SJCRH30 (cell line): ENCODE data around the gene SC5D. TPM values are rescaled to one million over a fixed set of nuclear protein-coding genes. Genes with fewer than 3 reads are reported as not detected.

Experiments
- DNase-seq, 2 experiments: peaks; one replicate each; pipeline ENCODE4 v3.0.0-alpha.2; 2015 to 2020
- H3K27ac ChIP-seq: fragments of 250-450 bp; sonication (Bioruptor Pico); 2 replicates; pipeline ENCODE4 v1.5.1; 2020; ENCODE audit warnings: mild to moderate bottlenecking, moderate library complexity
- H3K27me3 ChIP-seq: fragments of 250-450 bp; sonication (Bioruptor Pico); 2 replicates; pipeline ENCODE4 v1.5.1; 2020; ENCODE audit warnings: mild to moderate bottlenecking, moderate library complexity
- H3K36me3 ChIP-seq: fragments of 250-450 bp; sonication (Bioruptor Pico); 2 replicates; pipeline ENCODE4 v1.5.1; 2020; ENCODE audit warnings: mild to moderate bottlenecking, moderate library complexity
- H3K4me1 ChIP-seq: fragments of 250-450 bp; sonication (Bioruptor Pico); 2 replicates; pipeline ENCODE4 v1.5.1; 2020; ENCODE audit warnings: mild to moderate bottlenecking, moderate library complexity
- H3K4me3 ChIP-seq: fragments of 250-450 bp; sonication (Bioruptor Pico); 2 replicates; pipeline ENCODE4 v1.5.1; 2020; ENCODE audit warnings: mild to moderate bottlenecking, moderate library complexity
- H3K9me3 ChIP-seq: fragments of 250-450 bp; sonication (Bioruptor Pico); replicated peaks from 2 replicates; pipeline ENCODE4 v1.5.1; 2020; ENCODE audit warnings: mild to moderate bottlenecking, moderate library complexity
- total RNA-seq: library from RNA; depleted of rRNA; stranded (reverse); fragments of >200 nt; shearing (Covaris generic); gene quantifications from 2 replicates; pipeline ENCODE4 v1.2.3, GENCODE V29; 2014

The SC5D gene
- total RNA-seq, 1 experiment from 2014 or later, result 39.5 TPM

GRCh38 chr11:121304759-121305158 lies 12.2 kb downstream of the SC5D start:
- Histone ChIP-seq H3K36me3 (peaks cover 13% of the 10 kb centered on the region), H3K4me1 (no peaks in the 10 kb centered on the region), H3K9me3 (no peaks in the 10 kb centered on the region), H3K27ac (no peak overlapping the region), H3K27me3 (no peaks in the 10 kb centered on the region), H3K4me3 (no peak overlapping the region)
- DNase-seq, result no peak

- Histone ChIP-seq H3K36me3 (peaks cover 13% of the 10 kb centered on the region), H3K4me1 (no peaks in the 10 kb centered on the region), H3K4me3 (no peak overlapping the region), H3K27me3 (no peaks in the 10 kb centered on the region), H3K27ac (no peak overlapping the region), H3K9me3 (no peaks in the 10 kb centered on the region)
- DNase-seq, result no peak
These were observed 16.2 kb downstream of the SC5D start for GRCh38 chr11:121308816-121309215.

GRCh38 chr11:121309688-121310087 lies 17.1 kb downstream of the SC5D start:
- Histone ChIP-seq H3K36me3 (peaks cover 12% of the 10 kb centered on the region), H3K27ac (no peak overlapping the region), H3K9me3 (no peaks in the 10 kb centered on the region), H3K4me1 (no peaks in the 10 kb centered on the region), H3K27me3 (no peaks in the 10 kb centered on the region), H3K4me3 (no peak overlapping the region)
- no peak for DNase-seq

DNA sequence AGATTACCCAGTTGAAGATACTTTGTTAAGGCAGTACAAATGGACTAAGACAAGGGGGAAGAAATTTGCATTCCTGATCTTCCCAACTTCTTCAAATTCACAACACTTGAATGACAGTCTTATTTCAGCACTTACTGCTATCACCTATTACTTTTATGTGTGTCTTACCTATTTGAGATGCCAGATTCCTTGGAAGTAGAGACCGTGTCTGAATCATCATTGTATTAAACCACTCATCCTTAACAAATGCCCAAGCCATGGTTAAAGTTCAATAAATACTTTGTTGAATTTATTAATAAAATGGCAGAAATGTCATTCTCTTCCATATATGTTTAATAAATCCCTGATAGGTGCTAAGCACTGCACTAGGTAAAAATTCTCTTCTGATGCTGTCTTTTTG lies 18.3 kb downstream of the SC5D start:
- H3K4me3 ChIP-seq, result no peak overlapping the region
- DNase-seq, result no peak
- no peak overlapping the region for H3K27ac ChIP-seq
- no peaks in the 10 kb centered on the region for H3K27me3 ChIP-seq
- no peaks in the 10 kb centered on the region for H3K4me1 ChIP-seq
- H3K36me3 ChIP-seq, result peaks cover 6% of the 10 kb centered on the region
- no peaks in the 10 kb centered on the region for H3K9me3 ChIP-seq

GRCh38 chr11:121311373-121311772 lies 18.8 kb downstream of the SC5D start:
- Histone ChIP-seq H3K4me3 (no peak overlapping the region), H3K9me3 (no peaks in the 10 kb centered on the region), H3K27me3 (no peaks in the 10 kb centered on the region), H3K27ac (no peak overlapping the region), H3K4me1 (no peaks in the 10 kb centered on the region), H3K36me3 (peaks cover 6% of the 10 kb centered on the region)
- DNase-seq, result no peak

DNA sequence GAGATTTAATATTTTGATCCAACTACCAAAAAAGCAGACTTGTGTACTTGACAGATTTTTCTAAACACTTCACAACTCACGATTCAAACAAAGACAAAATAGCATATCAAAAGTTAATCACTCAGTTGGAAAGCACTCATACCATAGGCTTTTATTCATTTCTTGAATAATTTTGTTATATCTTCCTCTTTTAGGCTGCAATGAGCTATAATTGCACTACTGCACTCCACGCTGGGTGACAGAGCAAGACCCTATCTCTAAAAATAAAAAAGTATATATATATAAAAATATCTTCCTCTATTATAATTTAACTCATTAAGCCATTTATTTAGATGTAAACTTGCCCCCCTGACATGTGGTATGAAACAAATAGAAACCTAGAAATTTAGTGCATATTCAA lies 19.9 kb downstream of the SC5D start:
- H3K27me3 ChIP-seq, result no peaks in the 10 kb centered on the region
- no peak overlapping the region for H3K27ac ChIP-seq
- no peaks in the 10 kb centered on the region for H3K4me1 ChIP-seq
- no peak for DNase-seq
- no peak overlapping the region for H3K4me3 ChIP-seq
- no peaks in the 10 kb centered on the region for H3K9me3 ChIP-seq
- H3K36me3 ChIP-seq, result peaks cover 5% of the 10 kb centered on the region

DNA sequence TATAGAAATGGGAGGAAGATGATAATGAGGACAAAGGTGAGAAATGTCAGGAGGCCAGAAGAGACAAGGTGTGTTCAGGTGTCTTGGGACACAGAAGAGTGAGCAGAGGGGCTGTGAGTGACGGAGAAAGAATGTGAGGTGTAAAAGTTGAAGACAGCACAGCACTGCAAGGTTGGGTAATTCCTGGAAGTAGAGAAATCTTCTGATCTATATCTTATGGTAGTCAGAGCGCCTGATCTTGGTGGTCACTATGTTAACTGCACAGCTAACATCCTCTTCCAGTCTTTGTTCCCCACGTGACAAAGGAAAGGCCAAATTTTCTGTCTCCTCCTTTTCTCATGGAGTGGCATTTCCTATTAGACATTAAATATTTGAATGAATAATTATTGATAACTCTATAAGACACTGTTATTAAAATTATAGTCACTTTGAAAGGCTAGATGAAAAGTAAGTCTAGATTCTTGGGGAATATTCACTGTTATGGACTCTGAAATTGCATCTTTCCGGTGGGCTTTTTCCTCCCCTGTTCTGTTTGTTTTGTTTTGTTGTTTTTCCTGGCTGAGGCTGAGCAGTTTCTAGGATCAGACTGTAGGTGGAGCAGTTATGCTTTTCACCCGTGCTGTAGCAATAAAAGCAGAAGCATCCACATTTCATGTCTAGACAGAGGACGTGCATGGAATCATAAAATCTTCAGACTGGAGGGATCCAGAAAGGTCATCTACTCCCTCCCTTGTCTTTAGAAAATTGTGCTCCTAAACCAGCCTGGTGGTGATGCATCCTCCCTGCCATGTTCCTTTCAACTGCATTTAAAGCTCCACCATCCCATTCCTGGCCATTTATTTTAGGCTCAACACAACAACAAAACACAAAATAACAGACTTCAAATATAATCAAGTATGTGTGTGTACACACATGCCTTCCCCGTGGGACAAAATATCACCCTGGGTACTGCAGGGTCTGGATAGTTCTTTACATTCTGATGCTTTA lies 26.6 kb downstream of the SC5D start:
- Histone ChIP-seq H3K9me3 (no peaks in the 10 kb centered on the region), H3K4me1 (no peaks in the 10 kb centered on the region), H3K27ac (no peak overlapping the region), H3K4me3 (no peak overlapping the region), H3K27me3 (no peaks in the 10 kb centered on the region), H3K36me3 (no peaks in the 10 kb centered on the region)
- peak; percentile 8 to 38 for DNase-seq

- no peak for DNase-seq
- H3K9me3 ChIP-seq, result no peaks in the 10 kb centered on the region
- H3K27ac ChIP-seq, result no peak overlapping the region
- H3K36me3 ChIP-seq, result no peaks in the 10 kb centered on the region
- H3K4me3 ChIP-seq, result no peak overlapping the region
- H3K27me3 ChIP-seq, result no peaks in the 10 kb centered on the region
- no peaks in the 10 kb centered on the region for H3K4me1 ChIP-seq
These were observed 29.2 kb downstream of the SC5D start for GRCh38 chr11:121321614-121322243.

DNA sequence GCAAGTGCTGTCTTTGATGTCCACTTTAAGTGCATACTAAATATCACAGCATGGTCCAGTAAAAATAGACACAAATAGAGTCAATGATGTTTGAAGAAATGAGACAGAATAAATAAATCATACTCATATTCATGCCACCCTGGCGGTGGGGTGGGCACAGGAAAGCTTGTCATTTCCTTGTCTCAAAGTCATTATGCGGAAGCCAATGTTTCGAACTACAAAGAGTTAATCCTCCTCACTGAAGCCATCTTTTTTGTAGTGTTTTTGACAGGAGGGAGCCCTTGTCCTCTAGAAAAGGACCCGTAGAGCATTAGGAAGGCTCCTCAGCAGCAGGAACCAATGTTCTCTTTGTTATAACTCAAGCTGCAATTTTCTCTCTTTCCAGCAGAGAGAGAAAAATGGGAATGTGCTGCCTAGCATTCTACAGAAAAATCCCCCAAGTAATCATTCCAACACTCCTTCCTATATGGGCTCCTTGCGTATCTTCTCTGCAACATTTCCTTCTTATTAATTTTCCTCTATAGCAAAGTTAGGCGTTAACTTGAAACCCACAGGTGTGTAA lies 30.6 kb downstream of the SC5D start:
- Histone ChIP-seq H3K27ac (no peak overlapping the region), H3K9me3 (no peaks in the 10 kb centered on the region), H3K4me3 (no peak overlapping the region), H3K4me1 (no peaks in the 10 kb centered on the region), H3K27me3 (no peaks in the 10 kb centered on the region), H3K36me3 (no peaks in the 10 kb centered on the region)
- no peak for DNase-seq

DNA sequence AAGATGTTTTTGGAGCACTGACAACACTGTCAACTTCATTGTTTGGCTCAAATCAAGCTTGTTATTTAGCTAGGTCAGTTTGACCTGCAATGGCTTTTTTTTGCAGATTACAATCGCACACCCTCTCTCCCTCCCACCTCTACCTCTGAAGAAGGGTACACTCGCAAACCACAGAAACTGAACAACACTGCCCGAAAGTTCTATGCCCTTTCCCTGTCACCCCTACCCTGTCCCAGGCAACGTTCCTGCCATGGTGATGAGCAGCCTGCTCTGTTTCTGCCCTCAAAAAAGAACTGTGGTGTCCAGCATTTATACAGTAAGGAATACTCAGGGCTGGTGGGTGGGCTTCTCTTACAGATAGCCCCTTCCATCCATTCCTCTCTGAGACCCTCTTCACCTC lies 33.7 kb downstream of the SC5D start:
- H3K9me3 ChIP-seq, result no peaks in the 10 kb centered on the region
- H3K4me1 ChIP-seq, result no peaks in the 10 kb centered on the region
- H3K27ac ChIP-seq, result no peak overlapping the region
- H3K36me3 ChIP-seq, result no peaks in the 10 kb centered on the region
- DNase-seq, result no peak
- H3K27me3 ChIP-seq, result no peaks in the 10 kb centered on the region
- H3K4me3 ChIP-seq, result no peak overlapping the region

- no peaks in the 10 kb centered on the region for H3K27me3 ChIP-seq
- no peak overlapping the region for H3K4me3 ChIP-seq
- H3K36me3 ChIP-seq, result no peaks in the 10 kb centered on the region
- no peaks in the 10 kb centered on the region for H3K4me1 ChIP-seq
- no peak overlapping the region for H3K27ac ChIP-seq
- DNase-seq, result no peak
- no peaks in the 10 kb centered on the region for H3K9me3 ChIP-seq
These were observed 35.0 kb downstream of the SC5D start for GRCh38 chr11:121327553-121327952.

DNA sequence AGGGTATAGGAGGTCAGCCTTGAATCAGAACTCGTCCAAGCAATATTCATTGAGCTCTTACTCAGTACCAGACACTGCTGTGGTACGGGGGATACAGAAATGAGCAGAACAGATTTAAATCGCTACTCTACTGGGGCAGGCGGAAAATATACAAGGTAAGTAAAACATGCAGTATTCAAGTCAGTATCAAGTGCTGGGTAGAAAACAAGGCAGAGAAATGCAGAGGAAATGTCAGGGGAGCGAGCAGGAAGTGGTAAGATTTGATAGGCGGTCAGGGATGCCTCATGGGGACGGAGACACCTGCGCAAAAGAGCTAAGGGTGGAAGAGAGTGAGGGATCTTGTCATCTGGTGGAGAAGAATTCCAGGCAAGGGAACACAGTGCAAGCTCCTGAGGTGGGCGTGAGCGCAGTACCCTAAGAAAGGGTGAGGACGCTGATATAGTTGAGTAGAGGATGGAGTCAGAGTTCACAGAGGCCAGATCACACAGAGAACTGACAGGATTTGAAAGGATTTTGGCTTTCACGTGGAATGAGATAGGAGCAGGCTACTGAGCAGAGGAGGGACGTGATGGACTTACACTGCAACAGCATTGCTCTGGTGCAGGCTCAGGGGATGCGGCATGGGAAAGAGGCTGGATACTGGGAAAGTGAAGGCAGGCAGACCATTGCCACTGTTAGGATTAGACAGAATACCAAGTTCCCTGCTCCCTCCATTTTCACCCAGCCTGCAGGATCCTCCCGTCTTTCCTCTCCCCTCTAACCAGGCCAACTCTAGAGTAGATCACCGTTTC lies 35.8 kb downstream of the SC5D start:
- Histone ChIP-seq H3K27ac (no peak overlapping the region), H3K9me3 (no peaks in the 10 kb centered on the region), H3K27me3 (no peaks in the 10 kb centered on the region), H3K36me3 (no peaks in the 10 kb centered on the region), H3K4me3 (no peak overlapping the region), H3K4me1 (no peaks in the 10 kb centered on the region)
- DNase-seq, result no peak

- H3K27me3 ChIP-seq, result no peaks in the 10 kb centered on the region
- no peaks in the 10 kb centered on the region for H3K36me3 ChIP-seq
- H3K4me1 ChIP-seq, result no peaks in the 10 kb centered on the region
These were observed 36.6 kb downstream of the SC5D start for GRCh38 chr11:121328967-121329679.

GRCh38 chr11:121329781-121330395 lies 37.3 kb downstream of the SC5D start:
- H3K27ac ChIP-seq, result no peak overlapping the region
- no peaks in the 10 kb centered on the region for H3K27me3 ChIP-seq
- DNase-seq, result no peak
- no peak overlapping the region for H3K4me3 ChIP-seq
- H3K9me3 ChIP-seq, result no peaks in the 10 kb centered on the region
- H3K4me1 ChIP-seq, result no peaks in the 10 kb centered on the region
- H3K36me3 ChIP-seq, result no peaks in the 10 kb centered on the region

More at GRCh38 chr11:121328967-121329679, 36.6 kb downstream of the SC5D start:
- DNase-seq, result no peak
- H3K9me3 ChIP-seq, result no peaks in the 10 kb centered on the region
- no peak overlapping the region for H3K4me3 ChIP-seq
- no peak overlapping the region for H3K27ac ChIP-seq
